ENCODE results near the gene CHGA. TPM values are rescaled to one million over a fixed set of nuclear protein-coding genes. Genes with fewer than 3 reads are reported as not detected.

The CHGA gene
- total and polyA plus RNA-seq, 2 donors from 2014 or later, result 0.38 to 6.6 TPM

DNA sequence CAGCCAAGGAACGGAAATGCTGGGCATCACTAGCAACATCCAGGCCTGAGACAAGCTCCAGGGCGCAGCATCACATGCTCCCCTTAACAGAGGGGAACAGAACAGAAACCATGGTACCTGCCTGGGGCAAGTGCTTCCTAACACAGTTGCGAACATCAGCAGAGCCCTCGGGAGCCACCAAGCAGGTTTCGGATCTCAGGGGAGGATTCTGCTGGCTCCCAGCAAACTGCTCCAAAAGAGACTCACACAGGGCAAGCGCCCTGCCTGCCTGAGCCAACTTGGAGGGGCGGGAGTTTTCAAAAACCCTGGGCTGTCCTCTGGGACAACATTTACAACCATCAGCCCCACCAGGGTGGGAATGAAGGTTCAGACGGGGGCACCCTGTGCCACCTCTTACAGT is 19.6 kb downstream of the CHGA start:
- H3K36me3 ChIP-seq (ENCODE audit: control insufficient read depth in 2 of 3, insufficient read depth in 3 of 3, low read length in 3 of 3), result peaks cover 0 to 8% (median 3%) of the 10 kb centered on the region in 3 donors
- intact Hi-C loops (cut with DNase I), result no loop called here
- no peak overlapping the region for H3K9ac ChIP-seq (ENCODE audit: low read length in 3 of 3)
- no peaks in the 10 kb centered on the region for H3K9me3 ChIP-seq (ENCODE audit: control insufficient read depth in 2 of 3, insufficient read depth in 1 of 3, low read length in 3 of 3)
- no peak overlapping the region for H3K4me3 ChIP-seq (ENCODE audit: low read length in 3 of 3)
- no peaks in the 10 kb centered on the region for H3K27me3 ChIP-seq (ENCODE audit: control insufficient read depth, insufficient read depth, low read length)
- DNase-seq, result peak in 1 of 5 donors; percentile 37
- no peak for FAIRE-seq
- peaks cover 0 to 4% (median 0%) of the 10 kb centered on the region in 3 donors for H3K4me1 ChIP-seq (ENCODE audit: control insufficient read depth in 2 of 3, insufficient read depth in 2 of 3, low read depth in 1 of 3, low read length in 3 of 3)
- TF ChIP-seq, protein P1, sequence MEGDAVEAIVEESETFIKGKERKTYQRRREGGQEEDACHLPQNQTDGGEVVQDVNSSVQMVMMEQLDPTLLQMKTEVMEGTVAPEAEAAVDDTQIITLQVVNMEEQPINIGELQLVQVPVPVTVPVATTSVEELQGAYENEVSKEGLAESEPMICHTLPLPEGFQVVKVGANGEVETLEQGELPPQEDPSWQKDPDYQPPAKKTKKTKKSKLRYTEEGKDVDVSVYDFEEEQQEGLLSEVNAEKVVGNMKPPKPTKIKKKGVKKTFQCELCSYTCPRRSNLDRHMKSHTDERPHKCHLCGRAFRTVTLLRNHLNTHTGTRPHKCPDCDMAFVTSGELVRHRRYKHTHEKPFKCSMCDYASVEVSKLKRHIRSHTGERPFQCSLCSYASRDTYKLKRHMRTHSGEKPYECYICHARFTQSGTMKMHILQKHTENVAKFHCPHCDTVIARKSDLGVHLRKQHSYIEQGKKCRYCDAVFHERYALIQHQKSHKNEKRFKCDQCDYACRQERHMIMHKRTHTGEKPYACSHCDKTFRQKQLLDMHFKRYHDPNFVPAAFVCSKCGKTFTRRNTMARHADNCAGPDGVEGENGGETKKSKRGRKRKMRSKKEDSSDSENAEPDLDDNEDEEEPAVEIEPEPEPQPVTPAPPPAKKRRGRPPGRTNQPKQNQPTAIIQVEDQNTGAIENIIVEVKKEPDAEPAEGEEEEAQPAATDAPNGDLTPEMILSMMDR (IDR thresholded peaks at IDR 0.05; ENCODE audit: borderline replicate concordance, extremely low read depth, insufficient read depth), result no peak
- no peak overlapping the region for H3K27ac ChIP-seq (ENCODE audit: low read depth in 2 of 2, low read length in 2 of 2)

DNA sequence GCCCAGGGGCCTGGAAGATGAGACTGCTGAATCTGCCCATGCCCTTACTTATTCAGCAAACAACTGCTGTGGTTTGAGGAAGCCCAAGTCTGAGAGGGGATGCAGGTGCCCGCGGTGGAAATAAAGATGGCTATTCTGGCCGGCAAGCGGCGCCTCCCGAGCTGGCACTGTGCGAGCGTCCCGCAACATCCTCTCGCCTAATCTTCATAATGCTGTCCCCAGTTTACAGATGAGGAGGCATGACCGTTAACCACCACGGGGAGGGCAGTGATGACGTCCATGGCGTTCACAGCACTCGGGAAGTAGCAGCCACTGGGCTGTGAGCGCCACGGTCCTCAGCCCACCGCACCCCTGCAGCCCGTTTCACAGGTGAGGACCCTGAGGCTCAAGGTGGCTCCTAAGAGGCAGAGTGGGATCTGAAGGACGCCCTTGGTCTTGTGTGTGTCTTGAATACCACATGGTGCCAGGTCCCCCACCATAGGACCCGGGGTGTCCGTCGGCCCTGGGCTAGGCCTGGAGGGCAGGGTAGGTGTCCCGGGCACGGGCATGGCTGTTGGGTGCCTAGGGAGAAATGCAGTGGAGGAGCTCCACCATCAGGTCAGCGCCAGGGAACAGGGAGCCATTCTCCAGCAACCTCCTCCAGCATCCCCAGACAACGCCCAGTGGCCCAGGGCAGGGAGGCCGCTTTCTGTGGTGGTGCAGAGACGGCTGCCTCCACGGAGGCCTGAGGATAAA is 20.2 kb downstream of the CHGA start:
- H3K27ac ChIP-seq (ENCODE audit: low read depth in 2 of 2, low read length in 2 of 2), result no peak overlapping the region
- DNase-seq (peak in 1 of 5 donors; percentile 63), FAIRE-seq (no peak)
- H3K9ac ChIP-seq (ENCODE audit: low read length in 3 of 3), result no peak overlapping the region
- H3K4me3 ChIP-seq (ENCODE audit: low read length in 3 of 3), result no peak overlapping the region
- TF ChIP-seq, protein P1 (IDR thresholded peaks at IDR 0.05; ENCODE audit: borderline replicate concordance, extremely low read depth, insufficient read depth), result no peak
- peaks cover 0 to 4% (median 0%) of the 10 kb centered on the region in 3 donors for H3K4me1 ChIP-seq (ENCODE audit: control insufficient read depth in 2 of 3, insufficient read depth in 2 of 3, low read depth in 1 of 3, low read length in 3 of 3)
- intact Hi-C loops (cut with DNase I), result no loop called here
- no peaks in the 10 kb centered on the region for H3K9me3 ChIP-seq (ENCODE audit: control insufficient read depth in 2 of 3, insufficient read depth in 1 of 3, low read length in 3 of 3)
- H3K27me3 ChIP-seq (ENCODE audit: control insufficient read depth, insufficient read depth, low read length), result no peaks in the 10 kb centered on the region
- H3K36me3 ChIP-seq (ENCODE audit: control insufficient read depth in 2 of 3, insufficient read depth in 3 of 3, low read length in 3 of 3), result peaks cover 0 to 10% (median 8%) of the 10 kb centered on the region in 3 donors

DNA sequence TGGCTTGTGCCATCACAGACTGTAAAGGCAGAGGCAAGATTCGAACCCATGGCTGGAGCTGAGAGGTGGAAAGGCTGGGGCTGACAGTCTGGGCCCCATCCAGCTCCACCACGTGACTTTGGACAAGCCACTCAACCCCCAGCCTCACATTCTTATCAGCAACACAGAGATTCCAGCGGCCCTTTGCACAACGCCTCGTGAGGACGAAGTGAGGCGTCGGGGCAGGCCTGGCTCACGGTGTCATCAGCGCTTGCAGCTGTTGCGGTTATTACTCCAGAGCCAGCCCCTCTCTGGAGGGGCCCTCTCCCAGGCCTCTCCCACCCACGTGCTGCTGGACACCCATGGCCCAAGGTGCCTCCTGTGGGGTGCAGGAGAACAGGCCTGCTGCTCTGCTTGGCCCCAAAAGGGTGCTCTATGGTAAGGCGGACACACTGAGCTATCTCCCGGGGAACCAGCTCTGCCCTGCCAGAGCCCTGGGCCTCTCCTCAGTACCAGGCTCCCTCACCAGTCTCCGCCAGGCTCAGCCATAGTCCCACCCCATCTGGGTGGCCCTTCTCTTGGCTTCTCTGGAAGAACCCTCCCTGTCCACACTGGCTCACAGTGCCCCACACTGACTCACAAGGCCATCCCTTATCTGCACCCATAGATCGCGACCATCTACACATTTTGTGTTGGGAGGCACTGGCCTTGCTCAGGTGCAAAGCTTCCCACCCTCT is 21.1 kb downstream of the CHGA start:
- Histone ChIP-seq H3K27me3 (ENCODE audit: control insufficient read depth, insufficient read depth, low read length) (no peaks in the 10 kb centered on the region), H3K36me3 (ENCODE audit: control insufficient read depth in 2 of 3, insufficient read depth in 3 of 3, low read length in 3 of 3) (peaks cover 0 to 12% (median 10%) of the 10 kb centered on the region in 3 donors), H3K4me3 (ENCODE audit: low read length in 3 of 3) (no peak overlapping the region), H3K27ac (ENCODE audit: low read depth in 2 of 2, low read length in 2 of 2) (no peak overlapping the region), H3K9me3 (ENCODE audit: control insufficient read depth in 2 of 3, insufficient read depth in 1 of 3, low read length in 3 of 3) (no peaks in the 10 kb centered on the region), H3K4me1 (ENCODE audit: control insufficient read depth in 2 of 3, insufficient read depth in 2 of 3, low read depth in 1 of 3, low read length in 3 of 3) (peaks cover 0 to 4% (median 0%) of the 10 kb centered on the region in 3 donors), H3K9ac (ENCODE audit: low read length in 3 of 3) (no peak overlapping the region)
- DNase-seq (peak in 1 of 5 donors; percentile 53), FAIRE-seq (no peak)
- intact Hi-C loops (cut with DNase I), result no loop called here
- TF ChIP-seq, protein P1 (IDR thresholded peaks at IDR 0.05; ENCODE audit: borderline replicate concordance, extremely low read depth, insufficient read depth), result no peak
